Mesendoderm (in vitro differentiated cells): ENCODE measurements around the gene EZH2.

ENCODE experiments used
- DNase-seq: peaks from one replicate; pipeline ENCODE4 v3.0.0; 2013
- H2AK5ac ChIP-seq: 2 replicates; pipeline ENCODE4 v1.6.1; 2013; ENCODE audit warnings: low read length, inconsistent platforms
- H2BK120ac ChIP-seq: 2 replicates; pipeline ENCODE4 v1.6.1; 2013; ENCODE audit warnings: low read depth, mild to moderate bottlenecking, low read length, moderate library complexity, mixed read lengths
- H2BK15ac ChIP-seq: replicated peaks from 2 replicates; pipeline ENCODE4 v1.6.1; 2013; ENCODE audit warnings: low read depth, mild to moderate bottlenecking, moderate library complexity
- H2BK5ac ChIP-seq: 2 replicates; pipeline ENCODE4 v1.6.1; 2013; ENCODE audit warnings: low read length, inconsistent platforms
- H3K18ac ChIP-seq: 2 replicates; pipeline ENCODE4 v1.6.1; 2013; ENCODE audit warnings: mild to moderate bottlenecking, low read length, mixed read lengths
- H3K23ac ChIP-seq: one replicate; pipeline ENCODE4 v1.6.1; 2013; ENCODE audit warnings: low read length
- H3K27ac ChIP-seq: 2 replicates; pipeline ENCODE4 v1.5.1; 2013; ENCODE audit warnings: low read depth, mild to moderate bottlenecking, inconsistent platforms, low read length, moderate library complexity
- H3K27me3 ChIP-seq: 2 replicates; pipeline ENCODE4 v1.6.1; 2013; ENCODE audit warnings: low read length, control low read depth, mild to moderate bottlenecking, inconsistent platforms; ENCODE audit not compliant: insufficient read depth, poor library complexity
- H3K36me3 ChIP-seq: 2 replicates; pipeline ENCODE4 v1.6.1; 2013; ENCODE audit warnings: low read length, inconsistent platforms; ENCODE audit not compliant: control insufficient read depth, insufficient read depth
- H3K4ac ChIP-seq: one replicate; pipeline ENCODE4 v1.6.1; 2013; ENCODE audit warnings: low read depth, mild to moderate bottlenecking, low read length, moderate library complexity
- H3K4me1 ChIP-seq: 2 replicates; pipeline ENCODE4 v1.6.1; 2013; ENCODE audit warnings: low read depth, low read length, inconsistent platforms; ENCODE audit not compliant: control insufficient read depth
- H3K4me2 ChIP-seq: 2 replicates; pipeline ENCODE4 v1.6.1; 2013; ENCODE audit warnings: low read length
- H3K4me3 ChIP-seq: 2 replicates; pipeline ENCODE4 v1.5.1; 2013; ENCODE audit warnings: mild to moderate bottlenecking, low read length
- H3K56ac ChIP-seq: one replicate; pipeline ENCODE4 v1.6.1; 2013; ENCODE audit warnings: low read length
- H3K79me1 ChIP-seq: 2 replicates; pipeline ENCODE4 v1.6.1; 2013; ENCODE audit warnings: low read length, inconsistent platforms
- H3K79me2 ChIP-seq: 2 replicates; pipeline ENCODE4 v1.6.1; 2013; ENCODE audit warnings: mild to moderate bottlenecking, low read length; ENCODE audit not compliant: control insufficient read depth, insufficient read depth
- H3K9ac ChIP-seq: 2 replicates; pipeline ENCODE4 v1.6.1; 2013; ENCODE audit warnings: low read length, inconsistent platforms
- H4K5ac ChIP-seq: one replicate; pipeline ENCODE4 v1.6.1; 2013; ENCODE audit warnings: low read length
- H4K8ac ChIP-seq: one replicate; pipeline ENCODE4 v1.6.1; 2013; ENCODE audit warnings: low read depth, mild to moderate bottlenecking, control low read depth, low read length, moderate library complexity
- WGBS: extraction: QIAGEN DNeasy Blood & Tissue Kit; methylation state at CpG from one replicate; pipeline ENCODE4 v1.1.7; 2013; ENCODE audit warnings: low lambda C conversion rate, missing lambda C conversion rate; ENCODE audit not compliant: insufficient coverage; ENCODE audit errors: extremely low coverage; 5-methylcytosine and 5-hydroxymethylcytosine counted together

EZH2 gene

DNA sequence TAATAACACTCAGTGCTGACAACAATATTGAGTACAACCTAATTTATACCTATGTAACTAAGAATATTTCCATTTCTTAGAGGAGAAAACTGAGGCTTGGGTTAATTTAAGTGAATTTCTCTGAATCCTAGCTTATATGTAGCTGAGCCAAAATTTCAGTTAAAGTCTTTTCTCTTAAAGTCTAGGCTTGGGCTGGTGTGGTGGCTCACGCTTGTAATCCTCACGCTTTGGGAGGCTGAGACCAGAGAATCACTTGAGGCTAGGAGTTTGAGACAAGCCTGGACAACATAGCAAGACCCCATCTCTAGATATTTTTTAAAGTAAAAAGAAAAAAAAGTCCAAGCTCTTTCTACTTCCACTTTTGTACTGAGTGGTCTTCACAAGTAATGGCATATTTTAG is 93.2 kb downstream of the EZH2 start:
- no peak overlapping the region for H3K4me3 ChIP-seq
- no CpG with 5 or more reads among the region's 2 CpGs for WGBS
- H3K4ac ChIP-seq = no peak overlapping the region
- H3K4me2 ChIP-seq = no peak overlapping the region
- no peaks in the 10 kb centered on the region for H3K79me1 ChIP-seq
- H3K36me3 ChIP-seq = peaks cover 11% of the 10 kb centered on the region
- H3K23ac ChIP-seq = no peak overlapping the region
- H2BK5ac ChIP-seq = no peak overlapping the region
- no peak overlapping the region for H4K8ac ChIP-seq
- H3K79me2 ChIP-seq = no peaks in the 10 kb centered on the region
- no peak for DNase-seq
- H3K9ac ChIP-seq = no peak overlapping the region
- H2BK120ac ChIP-seq = no peak overlapping the region
- H3K27ac ChIP-seq = no peak overlapping the region
- H4K5ac ChIP-seq = no peak overlapping the region
- no peak overlapping the region for H3K18ac ChIP-seq
- H3K27me3 ChIP-seq = no peaks in the 10 kb centered on the region
- H2BK15ac ChIP-seq = no peak overlapping the region
- H3K4me1 ChIP-seq = no peaks in the 10 kb centered on the region
- H3K56ac ChIP-seq = no peak overlapping the region
- no peak overlapping the region for H2AK5ac ChIP-seq

DNA sequence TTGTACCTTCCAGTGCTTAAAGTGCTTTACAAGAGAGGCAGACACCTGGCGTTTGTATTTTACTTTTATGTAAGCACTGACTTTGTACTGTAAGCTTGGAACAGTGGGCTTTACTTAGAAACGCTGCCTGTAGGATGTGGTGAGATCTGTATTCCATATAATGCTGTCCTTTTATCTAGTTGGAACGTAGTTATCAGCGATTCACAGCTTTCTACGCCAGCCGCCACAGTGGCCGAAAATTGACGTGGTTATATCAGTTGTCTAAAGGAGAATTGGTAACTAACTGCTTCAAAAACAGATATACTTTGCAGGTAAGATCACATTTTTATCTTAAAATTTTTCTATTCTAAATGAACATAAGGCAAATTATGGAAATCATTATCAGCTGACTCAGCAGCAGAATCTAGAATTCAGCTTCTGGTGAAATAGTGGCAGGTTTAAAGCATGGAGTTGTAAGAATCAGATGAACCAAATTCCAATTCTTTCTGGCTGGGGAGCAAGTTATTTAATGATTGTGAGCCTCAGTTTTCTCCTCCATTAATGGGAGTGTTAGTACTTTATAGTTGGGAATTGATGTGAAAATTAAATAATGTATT is 93.9 kb downstream of the EZH2 start:
- Histone ChIP-seq H3K4me1 (no peaks in the 10 kb centered on the region), H3K27me3 (no peaks in the 10 kb centered on the region), H3K23ac (no peak overlapping the region), H2BK15ac (no peak overlapping the region), H4K5ac (no peak overlapping the region), H3K79me2 (no peaks in the 10 kb centered on the region), H3K18ac (no peak overlapping the region), H3K4ac (no peak overlapping the region), H3K4me3 (no peak overlapping the region), H2BK5ac (no peak overlapping the region), H2BK120ac (no peak overlapping the region), H3K9ac (no peak overlapping the region), H3K27ac (no peak overlapping the region), H3K4me2 (no peak overlapping the region), H3K56ac (no peak overlapping the region), H3K36me3 (peaks cover 11% of the 10 kb centered on the region), H4K8ac (no peak overlapping the region), H2AK5ac (no peak overlapping the region), H3K79me1 (no peaks in the 10 kb centered on the region)
- DNase-seq = no peak
- WGBS = no CpG with 5 or more reads among the region's 8 CpGs

DNA sequence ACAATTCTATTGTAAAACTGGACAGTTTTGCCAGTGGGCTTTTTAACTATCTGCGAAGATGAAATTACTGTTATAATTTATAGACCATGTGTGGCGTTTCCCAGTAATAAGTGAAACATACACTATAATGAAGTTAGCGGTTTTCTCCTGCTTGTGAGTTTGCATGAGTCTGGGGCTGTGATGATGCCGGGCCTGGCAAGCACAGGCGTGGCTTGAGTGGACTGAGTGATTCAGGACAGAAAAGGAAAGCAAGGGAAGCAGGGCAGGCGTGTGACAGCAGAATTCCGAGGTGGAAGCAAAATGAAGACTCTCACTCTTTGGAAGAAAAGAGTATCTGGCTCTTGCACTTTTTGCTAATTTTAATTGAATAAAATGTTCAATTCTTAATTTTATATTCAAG is 94.9 kb downstream of the EZH2 start:
- peaks cover 11% of the 10 kb centered on the region for H3K36me3 ChIP-seq
- WGBS = no CpG with 5 or more reads among the region's 7 CpGs
- DNase-seq = no peak

DNA sequence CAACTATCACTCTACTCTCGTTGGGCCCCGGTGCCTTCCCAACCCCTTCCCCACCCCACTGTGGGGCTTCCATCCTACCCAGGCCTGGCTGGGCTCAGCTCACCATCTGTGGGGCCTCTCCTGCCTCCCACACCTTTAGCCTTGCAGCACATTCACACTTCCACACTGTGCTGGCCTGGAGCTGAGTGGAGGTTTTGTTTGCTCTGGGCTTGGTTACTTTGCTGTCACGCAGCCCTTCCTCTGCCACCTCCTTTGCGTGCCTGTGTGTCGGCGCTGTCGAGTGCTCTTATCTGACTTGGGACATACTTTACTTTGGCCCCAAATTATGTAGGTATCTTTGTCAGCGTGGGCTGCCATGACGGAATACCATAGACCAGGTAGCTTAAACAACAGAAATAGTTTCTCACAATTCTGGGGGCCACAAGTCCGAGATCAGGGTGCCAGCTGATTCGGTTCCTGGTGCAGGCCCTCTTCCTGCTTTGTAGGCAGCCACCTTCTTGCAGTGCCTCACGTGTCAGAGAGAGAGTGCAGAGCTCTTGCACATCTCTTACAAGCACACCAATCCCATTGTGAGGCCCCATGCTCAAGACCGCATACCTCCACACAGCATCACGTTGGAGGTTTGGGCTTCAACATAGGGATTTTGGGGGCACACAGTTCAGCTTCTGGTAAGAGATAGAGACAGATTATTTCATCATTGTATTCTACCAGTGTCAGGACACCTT is 96.4 kb downstream of the EZH2 start:
- H3K79me2 ChIP-seq = no peaks in the 10 kb centered on the region
- H3K4me2 ChIP-seq = no peak overlapping the region
- no peak overlapping the region for H2BK15ac ChIP-seq
- no peak overlapping the region for H4K5ac ChIP-seq
- H3K18ac ChIP-seq = no peak overlapping the region
- no peak overlapping the region for H3K56ac ChIP-seq
- no CpG with 5 or more reads among the region's 14 CpGs for WGBS
- H3K79me1 ChIP-seq = no peaks in the 10 kb centered on the region
- no peak overlapping the region for H3K27ac ChIP-seq
- H3K36me3 ChIP-seq = peaks cover 9% of the 10 kb centered on the region
- no peaks in the 10 kb centered on the region for H3K27me3 ChIP-seq
- H4K8ac ChIP-seq = no peak overlapping the region
- no peak for DNase-seq
- H3K9ac ChIP-seq = no peak overlapping the region
- no peak overlapping the region for H3K4ac ChIP-seq
- H3K4me3 ChIP-seq = no peak overlapping the region
- no peak overlapping the region for H2BK5ac ChIP-seq
- H2AK5ac ChIP-seq = no peak overlapping the region
- no peak overlapping the region for H2BK120ac ChIP-seq
- no peak overlapping the region for H3K23ac ChIP-seq
- no peaks in the 10 kb centered on the region for H3K4me1 ChIP-seq

More for the DNA sequence above, 94.9 kb downstream of the EZH2 start:
- no peak overlapping the region for H3K56ac ChIP-seq
- no peak overlapping the region for H4K8ac ChIP-seq
- no peak overlapping the region for H4K5ac ChIP-seq
- H3K4me2 ChIP-seq = no peak overlapping the region
- no peak overlapping the region for H3K18ac ChIP-seq
- H2BK5ac ChIP-seq = no peak overlapping the region
- no peak overlapping the region for H3K9ac ChIP-seq
- no peak overlapping the region for H3K4ac ChIP-seq
- no peak overlapping the region for H3K4me3 ChIP-seq
- H3K79me1 ChIP-seq = no peaks in the 10 kb centered on the region
- no peaks in the 10 kb centered on the region for H3K27me3 ChIP-seq
- H2AK5ac ChIP-seq = no peak overlapping the region
- no peak overlapping the region for H2BK120ac ChIP-seq
- no peak overlapping the region for H3K23ac ChIP-seq
- H2BK15ac ChIP-seq = no peak overlapping the region
- H3K27ac ChIP-seq = no peak overlapping the region
- H3K79me2 ChIP-seq = no peaks in the 10 kb centered on the region
- no peaks in the 10 kb centered on the region for H3K4me1 ChIP-seq

DNA sequence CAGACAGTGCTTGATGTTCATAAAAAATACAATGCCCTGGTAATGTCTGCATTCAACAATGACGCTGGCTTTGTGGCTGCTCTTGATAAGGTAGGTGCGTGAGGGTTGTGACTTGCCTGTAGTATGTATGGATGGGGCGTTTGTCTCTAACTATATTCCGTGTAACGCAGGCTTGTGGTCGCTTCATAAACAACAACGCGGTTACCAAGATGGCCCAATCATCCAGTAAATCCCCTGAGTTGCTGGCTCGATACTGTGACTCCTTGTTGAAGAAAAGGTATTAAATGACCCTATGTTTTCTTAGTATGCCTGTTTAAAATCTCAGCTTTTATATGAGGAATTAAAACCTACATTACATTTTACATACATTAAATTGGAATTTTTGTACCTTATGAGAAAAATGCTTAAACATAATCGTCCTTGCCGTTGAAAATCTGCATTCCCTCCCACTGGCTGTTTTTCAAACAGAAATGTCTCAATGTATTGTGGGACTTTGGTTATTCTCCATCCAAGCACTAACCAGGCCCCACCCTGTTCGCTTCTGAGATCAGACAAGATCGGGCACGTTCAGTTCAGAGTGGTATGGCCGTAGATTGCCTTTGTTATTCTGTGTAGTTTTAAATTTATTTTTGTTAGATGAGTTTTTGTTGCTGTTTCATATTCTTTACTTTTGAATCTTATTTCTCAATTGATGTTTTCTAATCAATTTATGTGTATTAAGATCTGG is 100.1 kb downstream of the EZH2 start:
- DNase-seq = no peak
- WGBS = no CpG with 5 or more reads among the region's 15 CpGs
- Histone ChIP-seq H4K8ac (no peak overlapping the region), H3K4me1 (no peaks in the 10 kb centered on the region), H3K23ac (no peak overlapping the region), H3K79me2 (no peaks in the 10 kb centered on the region), H2AK5ac (no peak overlapping the region), H3K4me3 (no peak overlapping the region), H3K4ac (no peak overlapping the region), H2BK120ac (no peak overlapping the region), H3K27ac (no peak overlapping the region), H2BK5ac (no peak overlapping the region), H3K18ac (no peak overlapping the region), H3K36me3 (peaks cover 6% of the 10 kb centered on the region), H3K9ac (no peak overlapping the region), H4K5ac (no peak overlapping the region), H2BK15ac (no peak overlapping the region), H3K79me1 (no peaks in the 10 kb centered on the region), H3K27me3 (no peaks in the 10 kb centered on the region), H3K56ac (no peak overlapping the region), H3K4me2 (no peak overlapping the region)
